Ascending aorta (tissue), 2 donors: ENCODE measurements around the gene SLC52A3. TPM values are rescaled to one million over a fixed set of nuclear protein-coding genes. Genes with fewer than 3 reads are reported as not detected.
A peak's percentile ranks its signal among the peaks of the same experiment; 100 is the strongest.

Experiments
- DNase-seq, 2 donors: peaks; one replicate each; pipeline ENCODE4 v3.0.0-alpha.2; 2019; ENCODE audit warnings: low spot score in 2 of 2
- H3K27ac ChIP-seq, 2 donors: fragments of 200-600 bp; sonication (generic); one replicate each; pipeline ENCODE4 v1.5.1; 2016 to 2017; ENCODE audit warnings: mild to moderate bottlenecking in 1 of 2
- H3K27me3 ChIP-seq: fragments of 200-600 bp; sonication (generic); one replicate; pipeline ENCODE4 v1.5.1; 2017
- H3K36me3 ChIP-seq, 2 donors: fragments of 200-600 bp; sonication (generic); one replicate each; pipeline ENCODE4 v1.5.1; 2016
- H3K4me1 ChIP-seq, 2 donors: fragments of 200-600 bp; sonication (generic); one replicate each; pipeline ENCODE4 v1.5.1; 2016 to 2017; ENCODE audit warnings: mild to moderate bottlenecking in 1 of 2
- H3K4me3 ChIP-seq, 2 donors: fragments of 200-600 bp; sonication (generic); one replicate each; pipeline ENCODE4 v1.5.1; 2016 to 2017; ENCODE audit warnings: mild to moderate bottlenecking in 1 of 2
- H3K9me3 ChIP-seq, 2 donors: fragments of 200-600 bp; sonication (generic); one replicate each; pipeline ENCODE4 v1.5.1; 2016
- intact Hi-C: fragments of 100-400 bp; cut with DNase I; formaldehyde crosslinking; loops from one replicate; pipeline ENCODE4 v1.15.1; 2023
- total RNA-seq: library from RNA; depleted of rRNA; stranded (reverse); fragments of >200 nt; gene quantifications from one replicate; pipeline ENCODE4 v1.1.0, GENCODE V29; 2016
- TF ChIP-seq, protein P1 (sequence below), 3 experiments: fragments of 200-600 bp in 2 of 3; fragments of 450-650 bp in 1 of 3; sonication (generic) in 2 of 3; IDR thresholded peaks; one replicate each; pipeline ENCODE4 v1.5.1; 2016 to 2019; ENCODE audit warnings: antibody characterized with exemption in 3 of 3, mild to moderate bottlenecking in 1 of 3, moderate library complexity in 1 of 3

SLC52A3 gene
- total RNA-seq, 1 donor from 2014 or later: 3.0 TPM

DNA sequence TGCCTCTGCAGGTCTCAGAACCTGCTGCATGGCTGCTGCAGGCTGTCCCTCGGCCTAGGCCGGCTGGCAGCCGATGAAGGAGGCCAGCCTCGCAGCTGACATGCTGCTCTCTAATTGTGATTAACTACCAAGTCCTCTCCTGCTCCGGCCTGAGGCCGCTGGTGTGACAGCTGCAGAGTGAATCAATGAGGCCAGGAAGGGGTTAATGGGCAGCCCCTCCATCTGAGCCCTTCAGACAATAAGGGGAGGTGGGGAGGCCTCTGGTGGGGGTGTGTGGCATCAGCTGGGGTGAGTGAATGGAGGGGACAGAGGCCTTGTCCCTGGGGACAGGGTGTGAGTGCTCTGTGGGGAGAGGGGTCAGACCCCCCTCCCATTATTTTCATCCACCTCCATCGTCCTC, 34.4 kb downstream of the SLC52A3 start:
- Histone ChIP-seq H3K4me1 (no peaks in the 10 kb centered on the region), H3K4me3 (no peak overlapping the region)

DNA sequence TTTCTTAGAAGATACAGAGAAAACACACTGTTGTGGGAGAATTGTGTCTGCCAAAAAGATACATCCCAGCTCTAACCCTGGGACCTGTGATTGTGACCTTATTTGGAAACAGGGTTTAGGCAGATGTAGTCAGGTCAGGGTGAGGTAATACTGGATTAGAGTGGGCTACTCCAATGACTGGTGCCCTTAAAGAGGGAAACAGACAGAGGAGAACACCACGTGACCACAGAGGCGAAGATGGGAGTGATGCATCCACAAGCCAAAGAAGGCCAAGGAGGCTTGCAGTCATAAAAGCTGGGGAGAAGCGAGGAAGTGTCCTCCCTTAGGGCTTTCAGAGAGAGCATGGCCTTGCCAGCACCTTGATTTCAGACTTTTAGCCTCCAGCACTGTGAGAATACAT, 35.6 kb downstream of the SLC52A3 start:
- Histone ChIP-seq H3K9me3 (no peaks in the 10 kb centered on the region), H3K27ac (no peak overlapping the region), H3K27me3 (peaks cover 14% of the 10 kb centered on the region), H3K4me1 (peaks cover 0 to 5% of the 10 kb centered on the region in 2 donors), H3K36me3 (no peaks in the 10 kb centered on the region), H3K4me3 (no peak overlapping the region)
- TF ChIP-seq, protein P1, sequence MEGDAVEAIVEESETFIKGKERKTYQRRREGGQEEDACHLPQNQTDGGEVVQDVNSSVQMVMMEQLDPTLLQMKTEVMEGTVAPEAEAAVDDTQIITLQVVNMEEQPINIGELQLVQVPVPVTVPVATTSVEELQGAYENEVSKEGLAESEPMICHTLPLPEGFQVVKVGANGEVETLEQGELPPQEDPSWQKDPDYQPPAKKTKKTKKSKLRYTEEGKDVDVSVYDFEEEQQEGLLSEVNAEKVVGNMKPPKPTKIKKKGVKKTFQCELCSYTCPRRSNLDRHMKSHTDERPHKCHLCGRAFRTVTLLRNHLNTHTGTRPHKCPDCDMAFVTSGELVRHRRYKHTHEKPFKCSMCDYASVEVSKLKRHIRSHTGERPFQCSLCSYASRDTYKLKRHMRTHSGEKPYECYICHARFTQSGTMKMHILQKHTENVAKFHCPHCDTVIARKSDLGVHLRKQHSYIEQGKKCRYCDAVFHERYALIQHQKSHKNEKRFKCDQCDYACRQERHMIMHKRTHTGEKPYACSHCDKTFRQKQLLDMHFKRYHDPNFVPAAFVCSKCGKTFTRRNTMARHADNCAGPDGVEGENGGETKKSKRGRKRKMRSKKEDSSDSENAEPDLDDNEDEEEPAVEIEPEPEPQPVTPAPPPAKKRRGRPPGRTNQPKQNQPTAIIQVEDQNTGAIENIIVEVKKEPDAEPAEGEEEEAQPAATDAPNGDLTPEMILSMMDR (IDR thresholded peaks at IDR 0.05): no peak
- intact Hi-C loops: no loop called here
- no peak for DNase-seq

More for the DNA sequence above, 34.4 kb downstream of the SLC52A3 start:
- Histone ChIP-seq H3K9me3 (no peaks in the 10 kb centered on the region), H3K36me3 (no peaks in the 10 kb centered on the region), H3K27me3 (peaks cover 3% of the 10 kb centered on the region), H3K27ac (no peak overlapping the region)
- no peak for DNase-seq
- TF ChIP-seq, protein P1 (IDR thresholded peaks at IDR 0.05): no peak
- intact Hi-C loops: no loop called here

DNA sequence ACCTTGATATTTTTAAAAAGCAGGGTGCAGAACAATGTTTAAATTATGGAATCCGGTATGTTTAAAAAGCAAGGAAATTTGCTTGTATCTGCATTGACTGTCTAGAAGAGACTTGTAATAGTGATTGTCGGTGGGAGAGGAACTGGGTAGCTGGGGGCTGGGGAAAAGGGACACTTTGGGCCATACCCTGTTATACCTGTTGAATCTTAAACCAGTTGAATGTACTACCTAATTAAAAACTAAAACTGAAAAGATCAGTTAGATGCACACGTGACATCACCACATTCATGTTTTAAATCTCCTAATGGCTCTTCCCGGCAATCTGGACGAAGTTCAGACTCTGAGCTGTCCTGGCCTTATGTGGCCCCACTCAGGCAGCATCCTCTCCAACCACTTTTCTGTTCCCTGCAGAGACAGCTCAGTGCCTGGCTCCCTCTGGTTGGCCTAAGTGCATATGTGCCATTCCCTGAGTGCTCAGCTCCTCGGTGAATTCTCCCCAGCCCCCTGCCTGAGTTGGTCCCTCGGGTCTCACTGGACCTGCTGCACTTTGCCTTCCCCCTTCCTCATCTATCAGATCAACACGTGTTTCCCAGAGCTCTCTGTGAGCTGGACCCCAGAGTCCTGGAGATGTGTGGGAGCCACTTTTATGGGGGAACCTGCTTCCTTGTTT, 36.3 kb downstream of the SLC52A3 start:
- Histone ChIP-seq H3K4me3 (no peak overlapping the region), H3K36me3 (no peaks in the 10 kb centered on the region), H3K4me1 (peaks cover 0 to 5% of the 10 kb centered on the region in 2 donors), H3K27ac (no peak overlapping the region), H3K9me3 (no peaks in the 10 kb centered on the region), H3K27me3 (peaks cover 15% of the 10 kb centered on the region)
- intact Hi-C loops: no loop called here
- TF ChIP-seq, protein P1 (IDR thresholded peaks at IDR 0.05): no peak
- DNase-seq: no peak

DNA sequence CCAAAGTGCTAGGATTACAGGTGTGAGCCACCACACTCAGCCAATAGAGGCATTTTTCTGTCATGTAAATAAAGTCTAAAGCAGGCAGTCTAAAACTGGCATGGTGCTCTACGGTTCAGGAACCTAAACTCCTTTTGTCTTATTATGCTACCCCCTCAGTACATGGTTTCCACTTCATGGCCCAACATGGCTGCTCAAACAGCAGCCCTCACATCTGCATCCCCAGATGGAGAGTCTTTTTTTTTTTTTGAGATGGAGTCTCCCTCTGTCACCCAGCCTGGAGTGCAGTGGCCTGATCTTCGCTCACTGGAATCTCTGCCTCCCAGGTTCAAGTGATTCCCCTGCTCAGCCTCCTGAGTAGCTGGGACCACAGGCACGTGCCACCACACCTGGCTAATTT, 38.3 kb downstream of the SLC52A3 start:
- H3K4me1 ChIP-seq: peaks cover 0 to 5% of the 10 kb centered on the region in 2 donors
- no peaks in the 10 kb centered on the region for H3K9me3 ChIP-seq
- TF ChIP-seq, protein P1 (IDR thresholded peaks at IDR 0.05): no peak
- no peak overlapping the region for H3K4me3 ChIP-seq
- no peak overlapping the region for H3K27ac ChIP-seq
- intact Hi-C loops: no loop called here
- H3K27me3 ChIP-seq: peaks cover 15% of the 10 kb centered on the region
- H3K36me3 ChIP-seq: no peaks in the 10 kb centered on the region
- DNase-seq: no peak

DNA sequence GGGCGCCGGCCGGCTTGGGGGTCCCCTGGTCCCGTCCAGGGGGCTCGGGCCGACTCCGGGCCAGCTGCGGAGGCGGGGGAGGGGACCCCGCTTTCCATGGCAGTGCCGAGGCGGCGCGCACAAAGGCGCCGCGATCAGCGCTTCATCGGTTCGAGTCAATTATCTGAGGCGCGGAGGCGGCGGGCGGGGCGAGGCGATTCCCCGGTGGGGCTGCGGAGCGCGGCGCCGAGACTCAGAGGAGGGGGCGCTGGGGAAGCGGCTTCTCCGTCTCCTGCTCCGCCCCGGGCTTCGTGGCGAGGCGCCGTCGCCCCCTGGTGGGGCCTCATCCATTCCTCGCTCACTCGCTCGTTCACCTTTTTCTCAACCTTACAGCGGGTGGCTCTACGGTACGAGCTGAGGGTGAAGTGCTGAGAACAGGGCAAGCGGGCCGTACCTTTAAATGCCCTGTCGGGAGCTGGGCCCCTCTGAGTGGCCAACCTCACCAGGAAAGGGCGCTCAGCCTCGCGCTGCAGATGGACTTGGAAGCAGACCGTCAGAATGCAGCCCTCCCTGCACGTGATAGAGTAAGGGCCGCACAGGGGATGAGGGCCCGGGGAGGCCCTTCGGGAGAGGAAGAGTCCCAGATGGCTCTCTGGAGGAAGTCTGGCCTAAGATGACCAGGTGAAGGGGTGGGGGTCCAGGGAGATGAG, 39.9 kb downstream of the SLC52A3 start:
- peaks cover 15% of the 10 kb centered on the region for H3K27me3 ChIP-seq
- no peak for DNase-seq

More for the DNA sequence above, 39.9 kb downstream of the SLC52A3 start:
- intact Hi-C loops: no loop called here
- TF ChIP-seq, protein P1 (IDR thresholded peaks at IDR 0.05): peak in 2 of 3 experiments; percentile 24 to 52
- no peaks in the 10 kb centered on the region for H3K9me3 ChIP-seq
- H3K4me3 ChIP-seq: peak overlapping the region; percentile 42 to 56
- H3K27ac ChIP-seq: no peak overlapping the region
- peaks cover 0 to 5% of the 10 kb centered on the region in 2 donors for H3K4me1 ChIP-seq
- H3K36me3 ChIP-seq: no peaks in the 10 kb centered on the region
